Germinal center (tissue), 1 donor: ENCODE measurements around the gene ZNF185.

Experiments
- DNase-seq: peaks from one replicate; pipeline ENCODE4 v3.0.0; 2012; ENCODE audit warnings: mixed read lengths, low spot score

Gene ZNF185

GRCh38 chrX:152895724-152896420 lies 2.0 kb upstream of the ZNF185 start:
- DNase-seq = no peak

- no peak for DNase-seq
These were observed 1.4 kb upstream of the ZNF185 start for GRCh38 chrX:152896450-152896849.

- DNase-seq = no peak
These were observed 575 bp downstream of the ZNF185 start for GRCh38 chrX:152898442-152898841.

DNA sequence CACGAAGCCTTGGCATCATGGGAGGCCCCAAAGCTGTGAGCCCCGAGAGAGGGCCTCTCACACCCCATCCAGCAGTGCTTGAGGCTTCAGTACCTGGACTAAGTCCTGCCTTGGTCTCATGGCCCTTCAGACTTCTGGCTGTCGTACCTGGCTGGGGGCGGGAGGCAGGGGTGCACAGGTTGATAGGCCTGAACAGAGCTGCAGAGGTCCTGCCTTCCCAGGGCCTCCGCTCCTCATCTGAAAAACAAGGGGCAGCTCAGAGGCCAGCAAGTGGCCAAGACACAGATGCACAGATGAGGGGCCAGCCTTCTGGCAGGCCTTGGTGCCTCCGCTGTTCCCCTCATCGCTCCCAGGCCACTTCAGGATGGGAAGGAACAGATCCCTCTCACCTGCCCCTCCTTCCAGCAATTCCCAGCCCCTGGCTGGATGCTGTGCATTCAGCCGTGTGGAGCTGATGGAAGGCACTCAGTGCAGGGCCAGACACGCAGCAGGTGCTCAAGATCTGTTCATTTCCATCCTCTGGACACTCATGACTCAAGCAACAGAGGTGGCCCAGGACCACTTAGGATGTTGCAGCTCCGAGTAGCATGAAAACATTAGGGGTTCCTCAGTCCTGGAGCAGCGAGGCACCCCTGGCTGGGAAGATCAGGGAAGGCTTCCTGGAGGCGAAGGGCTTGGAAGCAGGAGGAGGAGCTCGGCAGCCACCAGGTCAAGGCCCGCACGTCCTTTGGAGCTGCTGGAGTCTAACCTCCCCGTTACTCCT lies 1.4 kb downstream of the ZNF185 start:
- no peak for DNase-seq

DNA sequence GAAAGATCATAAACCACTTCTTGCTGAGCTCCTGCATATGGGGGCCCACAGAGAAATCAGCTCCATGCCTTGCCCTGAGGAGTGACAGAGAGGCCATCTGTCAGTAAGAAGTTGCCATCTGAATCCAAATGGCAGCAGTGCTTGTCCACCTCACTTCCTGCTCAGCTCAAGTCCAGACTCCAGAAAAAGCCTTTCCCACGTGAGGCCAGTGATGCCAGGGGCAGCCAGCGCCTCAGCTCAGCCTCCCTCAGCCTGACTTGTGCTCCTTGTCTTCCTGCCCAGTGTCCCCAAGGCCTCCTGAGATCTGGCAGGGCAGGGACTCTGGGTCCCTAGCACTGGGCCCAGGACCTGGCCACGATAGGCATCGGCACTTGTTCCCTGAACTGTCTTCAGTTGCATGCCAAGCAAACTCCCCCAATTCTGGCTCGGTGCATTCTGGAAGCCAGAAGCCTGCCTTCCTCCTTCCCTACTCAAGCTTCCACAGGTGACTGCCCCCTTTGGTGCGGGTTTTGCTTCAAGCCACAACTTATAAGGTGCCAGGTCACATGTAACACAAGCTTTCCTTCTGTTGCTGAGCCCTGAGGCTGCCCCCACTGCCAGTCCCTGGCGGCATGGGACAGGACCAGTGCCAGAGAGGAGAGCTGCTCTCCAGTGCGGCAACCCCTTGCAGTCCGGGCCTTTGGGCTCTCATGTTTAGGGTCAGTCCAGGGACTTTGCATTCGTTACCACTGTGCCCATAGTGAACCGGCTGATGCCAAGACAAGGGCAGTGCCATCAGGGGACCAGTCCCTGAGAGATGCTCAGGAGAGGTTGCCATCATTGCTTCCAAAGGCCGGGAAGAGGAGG lies 2.2 kb downstream of the ZNF185 start:
- DNase-seq = no peak

DNA sequence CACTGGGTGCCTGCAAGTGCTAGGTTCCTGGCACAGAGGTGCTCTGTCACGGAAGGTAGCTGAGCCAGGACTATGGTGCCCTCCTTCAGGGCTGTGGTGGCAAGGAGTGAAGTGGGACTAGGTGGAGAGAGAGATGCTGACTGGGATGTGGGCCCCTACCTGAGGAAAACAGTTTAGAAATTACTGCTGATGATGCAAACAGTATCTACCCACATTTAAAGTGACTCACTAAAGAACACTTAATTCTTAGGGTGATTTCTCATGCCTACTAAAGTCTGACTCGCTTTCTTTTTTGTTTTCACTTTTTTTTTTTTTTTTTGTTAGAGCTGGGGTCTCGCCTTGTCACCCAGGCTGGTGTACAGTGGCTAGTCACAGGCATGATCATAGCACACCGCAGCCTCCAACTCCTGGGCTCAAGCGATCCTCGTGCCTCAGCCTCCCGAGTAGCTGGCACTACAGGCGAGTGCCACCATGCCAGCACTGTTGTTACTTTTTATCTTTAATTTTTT lies 3.1 kb downstream of the ZNF185 start:
- no peak for DNase-seq

DNA sequence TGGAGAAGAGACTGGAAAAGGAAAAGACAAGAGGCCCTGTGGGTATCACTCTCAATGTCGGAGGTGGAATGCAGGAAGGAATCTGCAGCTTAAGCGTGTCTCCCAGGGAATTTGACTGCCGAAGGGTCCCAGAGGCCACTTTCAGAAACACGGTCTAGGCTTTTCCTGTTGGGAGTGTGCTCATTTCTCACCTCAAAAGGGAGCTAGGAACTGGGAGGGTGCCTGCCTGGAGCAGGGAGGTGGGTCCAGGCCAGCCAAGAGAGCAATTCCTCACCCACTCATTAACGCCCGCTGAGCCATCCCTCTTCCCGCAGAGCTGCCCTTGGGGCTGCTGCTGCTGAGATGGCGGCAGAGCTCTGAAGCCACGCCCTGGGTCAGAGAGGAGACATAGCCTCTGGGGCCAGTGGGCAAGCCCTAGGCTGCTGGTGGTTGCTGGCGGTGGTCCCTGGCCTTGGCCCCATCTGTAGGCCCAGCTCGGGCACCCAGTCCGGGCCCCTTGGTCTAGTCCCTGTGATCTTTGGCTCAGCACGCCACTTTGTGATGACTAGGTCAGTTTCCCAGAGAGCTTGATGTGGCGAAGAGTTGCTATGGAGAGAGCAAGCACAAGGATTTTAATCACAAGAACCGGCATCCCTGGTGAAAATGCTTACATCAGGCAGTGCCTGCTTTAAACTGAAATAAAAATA lies 4.1 kb downstream of the ZNF185 start:
- no peak for DNase-seq

GRCh38 chrX:152902502-152902820 lies 4.6 kb downstream of the ZNF185 start:
- no peak for DNase-seq

- DNase-seq = no peak
These were observed 5.7 kb downstream of the ZNF185 start for GRCh38 chrX:152903589-152903988.

GRCh38 chrX:152904151-152905080 lies 6.5 kb downstream of the ZNF185 start:
- DNase-seq = peak; percentile 64

GRCh38 chrX:152905081-152905420 lies 7.2 kb downstream of the ZNF185 start:
- no peak for DNase-seq

DNA sequence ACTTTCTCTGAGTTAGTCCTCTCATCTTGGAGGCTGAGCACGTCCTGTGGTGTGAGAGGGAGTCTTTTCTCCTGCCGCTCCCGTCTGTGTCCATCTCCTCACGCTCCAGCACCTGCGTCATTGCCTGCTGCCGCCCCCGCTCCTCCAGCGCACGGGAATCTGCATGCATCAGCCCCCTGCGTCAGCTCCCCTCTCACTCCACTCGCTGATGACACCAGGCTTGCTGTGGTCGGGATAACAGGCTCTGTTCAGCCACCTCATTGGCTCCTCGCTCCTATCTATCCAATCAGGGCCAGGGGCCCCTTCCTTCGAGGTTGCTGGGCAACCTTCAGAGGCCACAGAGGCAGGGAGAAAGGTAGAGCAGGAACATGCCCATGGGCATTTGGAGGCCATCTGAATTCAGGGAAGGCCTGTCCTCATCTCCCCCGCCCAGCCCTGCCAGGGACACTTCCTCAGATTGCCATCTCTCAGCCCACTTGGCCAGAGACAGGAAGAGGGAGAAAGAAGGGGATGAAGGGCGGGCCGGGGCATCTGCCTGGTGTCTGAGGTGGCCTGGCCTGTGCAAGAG lies 9.3 kb downstream of the ZNF185 start:
- DNase-seq = no peak

- no peak for DNase-seq
These were observed 10.6 kb downstream of the ZNF185 start for GRCh38 chrX:152908486-152908885.

DNA sequence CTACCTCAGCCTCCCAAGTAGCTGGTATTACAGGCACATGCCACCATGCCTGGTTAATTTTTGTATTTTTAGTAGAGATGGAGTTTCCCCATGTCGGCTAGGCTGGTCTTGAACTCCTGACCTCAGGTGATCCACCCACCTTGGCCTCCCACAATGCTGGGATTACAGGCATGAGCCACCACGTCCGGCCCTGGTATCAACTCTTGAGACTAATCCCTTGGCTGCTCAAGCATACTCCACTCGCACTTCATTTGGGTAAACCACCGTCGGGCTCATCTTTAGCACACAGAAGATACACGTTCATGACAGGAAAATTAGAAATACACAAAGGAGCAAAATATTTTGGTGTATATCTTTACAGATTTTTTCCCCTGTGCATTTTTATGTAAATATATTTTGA lies 12.2 kb downstream of the ZNF185 start:
- peak; percentile 36 for DNase-seq

- DNase-seq = peak; percentile 63
These were observed 14.2 kb downstream of the ZNF185 start for GRCh38 chrX:152912106-152912505.

DNA sequence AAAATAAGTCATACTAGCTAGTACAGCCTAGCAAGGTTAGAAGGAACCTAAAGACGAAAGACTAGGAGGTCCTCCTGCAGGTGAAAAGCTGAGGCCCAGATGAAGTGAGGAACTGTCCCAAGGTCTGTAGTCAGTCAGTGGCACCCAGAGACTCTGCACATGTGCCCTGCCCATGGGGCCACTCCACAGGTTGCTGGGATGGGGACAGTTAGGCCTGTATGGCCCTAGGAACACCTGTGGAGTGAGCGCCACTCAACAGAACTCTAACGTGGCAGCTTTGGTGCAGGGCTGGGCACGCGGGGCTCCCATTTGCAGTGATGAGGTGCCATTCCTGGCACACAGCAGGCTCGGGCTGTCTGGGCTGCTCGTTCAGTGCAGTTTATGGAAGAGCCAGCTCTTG lies 14.8 kb downstream of the ZNF185 start:
- DNase-seq = no peak

- peak; percentile 21 for DNase-seq
These were observed 15.5 kb downstream of the ZNF185 start for GRCh38 chrX:152913346-152913745.

- no peak for DNase-seq
These were observed 16.0 kb downstream of the ZNF185 start for GRCh38 chrX:152913910-152914309.

- DNase-seq = peak; percentile 70
These were observed 17.8 kb downstream of the ZNF185 start for GRCh38 chrX:152915541-152916241.
